Measurements from ENCODE around the gene NLRP6.
"Not testable (repeated sequence)": the region's sequence is repeated elsewhere in the genome, so short reads cannot be mapped to it uniquely, and the experiment has no call there.

The NLRP6 gene

DNA sequence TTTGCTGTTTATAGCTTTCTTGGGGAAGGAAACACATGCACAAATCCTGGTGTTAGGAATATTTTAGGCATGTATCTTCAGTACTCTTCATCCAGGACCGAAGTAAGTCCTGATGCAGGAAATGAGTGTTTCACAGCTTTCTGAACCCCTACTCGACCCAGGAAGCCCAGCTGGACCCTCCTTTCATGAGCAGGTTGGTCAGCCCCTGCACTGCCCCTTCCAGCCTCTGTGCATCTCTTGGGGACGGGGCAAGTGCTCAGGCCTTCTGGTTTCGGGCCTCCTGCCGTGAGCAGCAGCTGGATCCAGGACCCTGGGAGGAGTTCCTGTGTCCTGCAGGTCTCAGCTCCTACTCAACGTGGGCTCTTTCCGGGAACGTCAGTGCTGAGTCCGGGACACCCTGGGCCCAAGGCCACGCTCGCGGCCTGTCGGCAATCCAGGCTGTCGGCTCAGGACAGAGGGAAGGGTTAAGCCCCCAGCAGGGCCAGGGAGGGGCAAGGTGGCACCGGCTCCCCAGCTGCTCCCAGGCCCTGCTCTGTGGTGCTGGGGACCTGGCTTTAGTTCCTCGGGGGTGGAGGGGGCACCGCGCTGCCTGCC, 31.9 kb downstream of the NLRP6 start:
- H3K9ac ChIP-seq (ENCODE audit: low read length); H3K9me3 ChIP-seq (ENCODE audit: control insufficient read depth, low read depth, low read length); H3K36me3 ChIP-seq (ENCODE audit: control insufficient read depth, low read depth, low read length); H3K27ac ChIP-seq (ENCODE audit: low read length); H3K27me3 ChIP-seq (ENCODE audit: control insufficient read depth, insufficient read depth, low read length): not testable (repeated sequence)
- peaks cover 51% of the 10 kb centered on the region for H3K4me1 ChIP-seq (ENCODE audit: control insufficient read depth, low read depth, low read length)
- peak overlapping the region; percentile 70 for H3K4me3 ChIP-seq (ENCODE audit: low read length)

DNA sequence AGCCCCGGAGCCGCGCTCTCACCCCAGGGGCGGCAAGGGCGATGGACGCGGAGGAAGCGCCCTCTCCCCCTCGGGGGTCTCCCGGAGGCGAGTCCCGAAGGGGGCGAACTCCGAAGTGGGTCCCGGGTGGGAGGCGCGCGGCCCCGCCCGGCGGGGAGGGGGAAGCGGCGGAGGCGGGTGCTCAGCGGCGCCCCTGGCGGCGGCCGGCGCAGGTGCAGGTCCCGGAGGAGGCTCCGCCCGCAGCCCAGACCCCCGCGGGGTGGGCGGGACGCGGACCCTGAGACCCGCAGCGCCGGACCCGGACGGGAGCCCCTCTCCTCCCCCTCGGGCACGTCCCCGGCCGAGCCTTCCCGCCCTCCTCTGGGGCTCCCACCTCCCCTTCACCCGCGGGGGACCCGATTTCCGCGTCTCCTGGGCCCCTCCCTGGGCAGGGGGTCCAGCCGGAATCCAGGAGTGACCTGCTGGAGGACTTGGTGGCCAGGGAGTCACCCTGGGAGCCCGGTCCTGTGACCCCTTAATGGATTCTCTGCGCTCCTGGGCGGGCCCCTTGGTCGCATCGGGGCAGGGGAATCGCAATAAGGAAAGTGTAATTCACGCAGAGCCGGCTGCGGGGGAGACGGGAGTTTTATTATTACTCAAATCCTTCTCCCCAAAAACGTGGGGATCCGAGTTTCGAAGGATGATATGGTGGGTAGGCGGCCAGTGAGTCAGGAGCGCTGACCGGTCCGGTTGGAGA, 33.0 kb downstream of the NLRP6 start:
- Histone ChIP-seq H3K27me3 (ENCODE audit: control insufficient read depth, insufficient read depth, low read length) (peaks cover 20% of the 10 kb centered on the region), H3K4me1 (ENCODE audit: control insufficient read depth, low read depth, low read length) (peaks cover 44% of the 10 kb centered on the region)
- H3K9ac ChIP-seq (ENCODE audit: low read length); H3K4me3 ChIP-seq (ENCODE audit: low read length); H3K36me3 ChIP-seq (ENCODE audit: control insufficient read depth, low read depth, low read length); H3K9me3 ChIP-seq (ENCODE audit: control insufficient read depth, low read depth, low read length); H3K27ac ChIP-seq (ENCODE audit: low read length): not testable (repeated sequence)

DNA sequence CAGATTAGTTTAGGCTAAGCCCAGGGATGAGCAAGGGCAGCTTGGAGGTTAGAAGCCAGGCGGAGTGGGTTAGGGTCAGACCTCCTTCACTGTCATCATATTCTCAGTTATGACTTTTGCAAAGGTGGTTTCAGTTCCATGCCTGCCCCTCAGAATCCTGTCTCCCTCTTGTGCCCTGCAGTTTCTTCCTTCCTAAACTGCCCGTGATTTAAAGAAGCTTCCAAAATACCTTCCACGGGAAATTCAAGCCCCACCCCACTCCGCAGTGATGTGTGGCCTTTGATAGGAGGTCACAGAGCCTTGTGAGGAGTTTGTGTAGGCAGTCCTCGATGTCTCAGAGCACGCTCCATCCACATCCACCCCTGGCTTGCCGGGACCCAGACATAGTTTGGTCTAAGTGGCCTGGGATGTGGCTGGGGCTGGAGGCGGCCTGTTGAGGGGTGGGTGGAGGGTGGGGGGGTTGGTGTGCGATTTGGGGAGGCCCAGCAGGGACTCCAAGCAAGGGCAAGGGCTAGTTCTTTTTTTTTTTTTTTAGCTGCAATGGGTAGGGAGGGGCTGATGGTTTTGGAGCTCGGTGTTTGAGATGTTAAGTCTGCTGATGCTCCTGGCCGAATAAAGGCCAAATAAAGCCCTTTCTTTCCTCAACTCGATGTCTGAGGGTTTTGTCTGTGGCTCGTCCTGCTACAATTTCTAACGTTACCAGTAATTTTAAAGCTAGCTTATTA, 34.0 kb downstream of the NLRP6 start:
- no peaks in the 10 kb centered on the region for H3K36me3 ChIP-seq (ENCODE audit: control insufficient read depth, low read depth, low read length)
- no peak overlapping the region for H3K9ac ChIP-seq (ENCODE audit: low read length)
- no peaks in the 10 kb centered on the region for H3K9me3 ChIP-seq (ENCODE audit: control insufficient read depth, low read depth, low read length)
- peaks cover 30% of the 10 kb centered on the region for H3K27me3 ChIP-seq (ENCODE audit: control insufficient read depth, insufficient read depth, low read length)
- no peak overlapping the region for H3K4me3 ChIP-seq (ENCODE audit: low read length)
- peaks cover 45% of the 10 kb centered on the region for H3K4me1 ChIP-seq (ENCODE audit: control insufficient read depth, low read depth, low read length)
- H3K27ac ChIP-seq (ENCODE audit: low read length) = no peak overlapping the region

DNA sequence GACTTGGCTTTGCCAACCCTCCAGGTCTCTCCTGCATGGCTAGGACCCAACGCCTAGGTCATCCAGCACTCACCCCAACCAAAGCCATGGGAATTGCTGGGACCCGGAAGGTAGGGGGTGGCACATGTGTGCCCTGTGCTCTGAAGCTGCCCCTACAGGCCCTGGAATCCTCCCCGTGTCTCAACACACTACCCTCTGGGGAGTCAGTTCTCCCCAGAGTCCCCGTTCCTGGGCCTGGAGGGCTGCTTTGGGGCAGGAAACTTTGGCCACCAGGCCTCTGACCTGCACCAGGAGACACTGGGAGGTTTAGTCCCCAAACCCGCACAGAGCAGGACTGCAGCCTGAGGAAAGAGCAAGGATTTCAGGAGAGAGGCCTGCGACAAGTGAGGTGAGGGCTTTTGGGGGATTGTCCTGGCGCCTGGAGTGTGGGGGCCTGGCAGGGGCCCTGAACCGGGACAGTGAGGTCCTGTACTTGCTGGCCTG, 35.1 kb downstream of the NLRP6 start:
- peaks cover 50% of the 10 kb centered on the region for H3K4me1 ChIP-seq (ENCODE audit: control insufficient read depth, low read depth, low read length)
- H3K36me3 ChIP-seq (ENCODE audit: control insufficient read depth, low read depth, low read length) = no peaks in the 10 kb centered on the region
- H3K4me3 ChIP-seq (ENCODE audit: low read length) = peak overlapping the region; percentile 86
- no peaks in the 10 kb centered on the region for H3K9me3 ChIP-seq (ENCODE audit: control insufficient read depth, low read depth, low read length)
- H3K9ac ChIP-seq (ENCODE audit: low read length) = peak overlapping the region; percentile 54
- peaks cover 35% of the 10 kb centered on the region for H3K27me3 ChIP-seq (ENCODE audit: control insufficient read depth, insufficient read depth, low read length)
- H3K27ac ChIP-seq (ENCODE audit: low read length) = peak overlapping the region; percentile 15

DNA sequence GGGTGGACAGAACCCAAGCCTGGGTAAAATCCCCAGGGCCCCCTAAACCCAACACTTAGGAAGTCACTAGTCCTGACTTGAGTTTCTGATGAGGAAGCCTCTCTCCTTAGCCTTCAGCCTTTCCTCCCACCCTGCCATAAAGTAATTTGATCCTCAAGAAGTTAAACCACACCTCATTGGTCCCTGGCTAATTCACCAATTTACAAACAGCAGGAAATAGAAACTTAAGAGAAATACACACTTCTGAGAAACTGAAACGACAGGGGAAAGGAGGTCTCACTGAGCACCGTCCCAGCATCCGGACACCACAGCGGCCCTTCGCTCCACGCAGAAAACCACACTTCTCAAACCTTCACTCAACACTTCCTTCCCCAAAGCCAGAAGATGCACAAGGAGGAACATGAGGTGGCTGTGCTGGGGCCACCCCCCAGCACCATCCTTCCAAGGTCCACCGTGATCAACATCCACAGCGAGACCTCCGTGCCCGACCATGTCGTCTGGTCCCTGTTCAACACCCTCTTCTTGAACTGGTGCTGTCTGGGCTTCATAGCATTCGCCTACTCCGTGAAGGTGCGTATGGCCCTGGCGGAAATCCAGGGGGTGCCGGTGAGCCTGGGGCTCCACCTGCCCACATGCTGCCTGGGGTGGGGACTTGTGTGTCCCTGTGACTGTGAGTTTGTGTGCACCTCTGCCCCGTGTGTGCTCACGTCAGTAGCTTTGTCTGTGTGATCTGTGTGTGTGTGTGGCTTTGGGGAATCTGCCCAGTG, 35.8 kb downstream of the NLRP6 start, which contains the start of gene IFITM1:
Gene IFITM1 (plus strand): TSS at position 254 of the 767 bp plus-strand sequence. CDS start 131 bp downstream, at position 385.
- no peaks in the 10 kb centered on the region for H3K9me3 ChIP-seq (ENCODE audit: control insufficient read depth, low read depth, low read length)
- H3K9ac ChIP-seq (ENCODE audit: low read length) = peak within 1 kb of the TSS; percentile 54
- peak within 1 kb of the TSS; percentile 32 for H3K27ac ChIP-seq (ENCODE audit: low read length)
- no peaks in the 10 kb centered on the region for H3K36me3 ChIP-seq (ENCODE audit: control insufficient read depth, low read depth, low read length)
- peak within 1 kb of the TSS; percentile 86 for H3K4me3 ChIP-seq (ENCODE audit: low read length)
- H3K4me1 ChIP-seq (ENCODE audit: control insufficient read depth, low read depth, low read length) = peaks cover 50% of the 10 kb centered on the region
- H3K27me3 ChIP-seq (ENCODE audit: control insufficient read depth, insufficient read depth, low read length) = peaks cover 35% of the 10 kb centered on the region

DNA sequence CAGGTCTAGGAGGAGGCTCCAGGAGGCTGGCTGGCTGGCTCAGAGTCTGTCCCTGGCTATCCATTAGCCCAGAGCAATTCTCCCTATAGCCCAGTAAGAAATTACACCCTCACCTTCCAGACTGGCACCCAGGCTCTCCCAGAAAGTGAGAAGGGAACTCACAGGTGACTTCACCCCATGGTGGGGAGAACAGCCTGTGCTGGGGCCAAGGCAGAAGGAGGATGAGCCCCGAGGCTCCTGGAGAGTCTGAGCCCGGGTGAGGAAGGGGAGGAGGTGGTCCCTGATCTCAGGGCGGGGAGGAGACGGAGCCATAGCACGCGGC, 36.3 kb downstream of the NLRP6 start:
- H3K27ac ChIP-seq (ENCODE audit: low read length) = not testable (repeated sequence)

DNA sequence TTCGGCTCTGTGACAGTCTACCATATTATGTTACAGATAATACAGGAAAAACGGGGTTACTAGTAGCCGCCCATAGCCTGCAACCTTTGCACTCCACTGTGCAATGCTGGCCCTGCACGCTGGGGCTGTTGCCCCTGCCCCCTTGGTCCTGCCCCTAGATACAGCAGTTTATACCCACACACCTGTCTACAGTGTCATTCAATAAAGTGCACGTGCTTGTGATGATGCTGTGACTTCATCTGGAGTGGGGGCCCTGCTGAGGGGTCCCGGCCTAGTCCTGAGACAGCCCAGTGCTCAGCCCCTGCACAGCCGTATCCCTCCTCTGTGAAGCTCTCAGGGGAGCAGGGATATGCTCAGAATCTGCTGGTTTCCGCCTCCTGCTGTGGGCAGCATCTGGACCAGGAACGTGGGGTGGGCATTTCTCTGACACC, 36.9 kb downstream of the NLRP6 start:
- Histone ChIP-seq H3K9ac (ENCODE audit: low read length) (peak overlapping the region; percentile 38), H3K36me3 (ENCODE audit: control insufficient read depth, low read depth, low read length) (no peaks in the 10 kb centered on the region), H3K27me3 (ENCODE audit: control insufficient read depth, insufficient read depth, low read length) (peaks cover 35% of the 10 kb centered on the region), H3K27ac (ENCODE audit: low read length) (no peak overlapping the region), H3K9me3 (ENCODE audit: control insufficient read depth, low read depth, low read length) (no peaks in the 10 kb centered on the region), H3K4me3 (ENCODE audit: low read length) (peak overlapping the region; percentile 86), H3K4me1 (ENCODE audit: control insufficient read depth, low read depth, low read length) (peaks cover 42% of the 10 kb centered on the region)

More for the DNA sequence above, 36.3 kb downstream of the NLRP6 start:
- Histone ChIP-seq H3K9ac (ENCODE audit: low read length) (peak overlapping the region; percentile 54), H3K27me3 (ENCODE audit: control insufficient read depth, insufficient read depth, low read length) (peaks cover 35% of the 10 kb centered on the region), H3K4me3 (ENCODE audit: low read length) (peak overlapping the region; percentile 86), H3K4me1 (ENCODE audit: control insufficient read depth, low read depth, low read length) (peaks cover 46% of the 10 kb centered on the region)
- not testable (repeated sequence) for H3K9me3 ChIP-seq (ENCODE audit: control insufficient read depth, low read depth, low read length); H3K36me3 ChIP-seq (ENCODE audit: control insufficient read depth, low read depth, low read length)

DNA sequence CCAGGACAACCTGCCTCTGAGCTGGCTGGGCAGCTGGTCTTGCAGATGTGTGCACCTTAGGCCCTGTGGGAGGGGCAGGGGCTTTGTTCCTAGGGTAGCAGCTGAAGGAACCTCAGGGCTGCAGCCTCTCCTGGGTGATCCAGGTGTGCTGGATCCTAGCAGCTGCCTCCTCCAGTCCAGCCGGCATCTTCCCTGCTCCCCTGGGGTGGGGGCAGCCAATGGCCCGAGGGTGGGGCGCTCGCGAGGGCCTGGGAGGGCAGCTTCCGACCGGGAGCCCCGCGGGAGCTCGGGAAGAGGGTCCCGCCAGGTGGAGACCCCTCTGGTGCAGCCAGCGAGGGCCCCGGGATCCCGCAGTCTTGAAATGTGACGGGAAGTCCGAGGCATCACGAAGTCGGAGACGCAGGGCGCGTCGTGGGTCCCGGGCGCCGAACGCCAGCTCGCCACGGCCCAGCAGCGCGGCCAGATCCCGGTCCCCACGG, 37.3 kb downstream of the NLRP6 start:
- H3K9me3 ChIP-seq (ENCODE audit: control insufficient read depth, low read depth, low read length) = no peaks in the 10 kb centered on the region
- H3K4me3 ChIP-seq (ENCODE audit: low read length) = peak overlapping the region; percentile 86
- H3K27ac ChIP-seq (ENCODE audit: low read length) = no peak overlapping the region
- peaks cover 35% of the 10 kb centered on the region for H3K27me3 ChIP-seq (ENCODE audit: control insufficient read depth, insufficient read depth, low read length)
- no peaks in the 10 kb centered on the region for H3K36me3 ChIP-seq (ENCODE audit: control insufficient read depth, low read depth, low read length)
- peak overlapping the region; percentile 50 for H3K9ac ChIP-seq (ENCODE audit: low read length)
- peaks cover 42% of the 10 kb centered on the region for H3K4me1 ChIP-seq (ENCODE audit: control insufficient read depth, low read depth, low read length)

DNA sequence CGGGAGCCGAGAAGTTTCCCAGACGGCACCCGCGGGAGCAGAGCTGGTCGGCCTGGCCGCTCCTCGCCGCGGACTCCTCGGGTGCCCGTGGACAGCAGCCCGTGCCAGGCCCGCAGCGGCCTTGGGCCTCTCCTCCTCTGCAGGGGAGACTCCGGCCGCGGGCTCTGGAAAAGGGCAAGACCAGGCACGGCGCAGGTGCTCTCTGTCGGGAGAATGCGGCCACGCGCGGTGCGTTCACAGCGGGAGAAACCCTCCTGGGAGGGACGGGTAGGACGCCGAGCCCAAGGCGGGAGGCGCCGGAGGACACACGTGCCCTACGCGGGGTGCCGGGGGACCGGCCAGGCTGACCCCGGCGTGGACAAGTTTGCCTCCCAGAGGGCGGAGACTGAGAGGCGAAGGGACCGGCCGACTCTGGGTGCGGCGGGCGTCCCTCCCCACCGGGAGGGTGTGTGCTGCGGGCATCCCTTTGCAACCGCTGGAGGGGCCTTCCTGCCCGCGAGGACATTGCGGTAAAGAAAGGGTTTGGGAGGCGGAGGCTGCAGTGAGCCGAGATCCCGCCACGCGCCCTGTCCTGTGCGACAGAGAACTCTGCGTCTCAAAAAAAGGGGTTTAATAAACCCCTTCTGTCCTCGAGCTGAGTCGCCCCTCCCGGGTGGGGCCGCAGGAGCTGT, 38.0 kb downstream of the NLRP6 start:
- H3K4me1 ChIP-seq (ENCODE audit: control insufficient read depth, low read depth, low read length) = peaks cover 45% of the 10 kb centered on the region
- H3K4me3 ChIP-seq (ENCODE audit: low read length) = peak overlapping the region; percentile 86
- peaks cover 35% of the 10 kb centered on the region for H3K27me3 ChIP-seq (ENCODE audit: control insufficient read depth, insufficient read depth, low read length)
- H3K36me3 ChIP-seq (ENCODE audit: control insufficient read depth, low read depth, low read length) = no peaks in the 10 kb centered on the region
- H3K9me3 ChIP-seq (ENCODE audit: control insufficient read depth, low read depth, low read length) = no peaks in the 10 kb centered on the region
- H3K9ac ChIP-seq (ENCODE audit: low read length) = peak overlapping the region; percentile 50
- no peak overlapping the region for H3K27ac ChIP-seq (ENCODE audit: low read length)

DNA sequence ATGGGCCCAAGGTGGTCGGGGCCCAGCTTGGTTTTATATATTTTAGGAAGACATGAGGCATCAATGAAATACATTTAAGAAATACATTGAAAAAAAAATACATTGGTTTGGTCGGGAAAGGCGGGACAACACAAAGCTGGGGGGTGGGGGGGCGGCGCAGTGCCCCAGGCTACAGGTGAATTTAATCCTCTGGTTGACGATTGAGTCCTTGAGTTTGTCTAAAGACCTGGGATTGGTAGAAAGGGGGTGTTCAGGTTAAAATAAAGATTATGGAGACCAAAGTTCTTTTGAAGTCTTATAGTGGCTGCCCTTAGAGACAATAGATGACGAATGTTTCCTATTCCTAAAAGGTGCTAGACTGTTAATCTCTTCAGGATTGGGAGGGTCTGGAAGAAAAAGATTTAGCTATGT, 38.7 kb downstream of the NLRP6 start:
- Histone ChIP-seq H3K4me1 (ENCODE audit: control insufficient read depth, low read depth, low read length) (peaks cover 40% of the 10 kb centered on the region), H3K27ac (ENCODE audit: low read length) (no peak overlapping the region), H3K27me3 (ENCODE audit: control insufficient read depth, insufficient read depth, low read length) (peaks cover 32% of the 10 kb centered on the region), H3K36me3 (ENCODE audit: control insufficient read depth, low read depth, low read length) (no peaks in the 10 kb centered on the region), H3K4me3 (ENCODE audit: low read length) (peak overlapping the region; percentile 86), H3K9me3 (ENCODE audit: control insufficient read depth, low read depth, low read length) (no peaks in the 10 kb centered on the region), H3K9ac (ENCODE audit: low read length) (peak overlapping the region; percentile 50)

All from iPS-18a (cell line).